WTC11 (cell line): ENCODE measurements around the gene KPTN. TPM values are rescaled to one million over a fixed set of nuclear protein-coding genes. Genes with fewer than 3 reads are reported as not detected.

ENCODE experiments used
- ATAC-seq: fragments of 200-7000 bp; cut with Tn5 transposase; 2 replicates; pipeline ENCODE4 v1.10.0; 2021; ENCODE audit warnings: mild to moderate bottlenecking, moderate library complexity
- CTCF ChIA-PET: fragments of 300-600 bp; sonication (Branson Sonifier 250); formaldehyde crosslinking; loops from one replicate; lab custom pipeline; 2021; ENCODE audit warnings: antibody characterized with exemption; lab: Charles Lee
- POLR2A ChIA-PET: fragments of 350-600 bp; sonication (Branson Sonifier 250); formaldehyde crosslinking; loops from one replicate; lab custom pipeline; 2021; ENCODE audit warnings: antibody characterized with exemption; lab: Charles Lee
- DNase-seq: peaks from one replicate; pipeline ENCODE4 v3.0.0; 2021; ENCODE audit warnings: low spot score
- H3K27ac Mint-ChIP-seq: 2 replicates; pipeline ENCODE4 v1.8.0; 2021; ENCODE audit warnings: mixed read lengths
- H3K27me3 Mint-ChIP-seq: 2 replicates; pipeline ENCODE4 v1.8.0; 2021; ENCODE audit warnings: low read depth, mild to moderate bottlenecking, moderate library complexity, mixed read lengths
- H3K36me3 Mint-ChIP-seq: 2 replicates; pipeline ENCODE4 v1.8.0; 2021; ENCODE audit warnings: mixed read lengths
- H3K4me1 Mint-ChIP-seq: 2 replicates; pipeline ENCODE4 v1.8.0; 2022; ENCODE audit warnings: mixed read lengths
- H3K4me3 Mint-ChIP-seq: 2 replicates; pipeline ENCODE4 v1.8.0; 2021; ENCODE audit warnings: mild to moderate bottlenecking, moderate library complexity, mixed read lengths
- H3K9me3 Mint-ChIP-seq: 2 replicates; pipeline ENCODE4 v1.8.0; 2021; ENCODE audit warnings: mixed read lengths
- ARID4B ChIP-seq: sonication (generic); formaldehyde crosslinking; IDR thresholded peaks from 2 replicates; pipeline ENCODE4 v1.8.0; 2023; ENCODE audit warnings: missing genetic modification reagents, mild to moderate bottlenecking, borderline replicate concordance
- CBFB ChIP-seq: sonication (generic); formaldehyde crosslinking; IDR thresholded peaks from 2 replicates; pipeline ENCODE4 v1.8.1; 2022; ENCODE audit warnings: mild to moderate bottlenecking, low read depth, missing genetic modification reagents
- ESRRA ChIP-seq: sonication (generic); formaldehyde crosslinking; IDR thresholded peaks from 2 replicates; pipeline ENCODE4 v1.8.1; 2022; ENCODE audit warnings: mild to moderate bottlenecking, missing genetic modification reagents, borderline replicate concordance
- GABPB1 ChIP-seq: sonication (generic); formaldehyde crosslinking; IDR thresholded peaks from 2 replicates; pipeline ENCODE4 v1.8.1; 2023; ENCODE audit warnings: mild to moderate bottlenecking, missing genetic modification reagents
- MAX ChIP-seq: sonication (generic); formaldehyde crosslinking; IDR thresholded peaks from 2 replicates; pipeline ENCODE4 v1.8.0; 2022; ENCODE audit warnings: mild to moderate bottlenecking, missing genetic modification reagents
- MYBL2 ChIP-seq: sonication (generic); formaldehyde crosslinking; IDR thresholded peaks from 2 replicates; pipeline ENCODE4 v1.8.1; 2023; ENCODE audit warnings: mild to moderate bottlenecking, moderate library complexity, missing genetic modification reagents
- NFATC4 ChIP-seq: fragments of 250-450 bp; sonication (Bioruptor Pico); IDR thresholded peaks from 2 replicates; pipeline ENCODE4 v1.9.0; 2021; ENCODE audit warnings: mild to moderate bottlenecking
- NFYB ChIP-seq: sonication (generic); formaldehyde crosslinking; conservative IDR thresholded peaks from 2 replicates; pipeline ENCODE4 v1.8.0; 2022; ENCODE audit warnings: low read depth, missing genetic modification reagents
- NR1H2 ChIP-seq: sonication (generic); formaldehyde crosslinking; IDR thresholded peaks from 2 replicates; pipeline ENCODE4 v1.9.0; 2021; ENCODE audit warnings: mild to moderate bottlenecking, moderate library complexity, missing genetic modification reagents
- NR3C1 ChIP-seq: sonication (generic); formaldehyde crosslinking; conservative IDR thresholded peaks from 2 replicates; pipeline ENCODE4 v1.8.1; 2023; ENCODE audit warnings: low read depth, mild to moderate bottlenecking, missing genetic modification reagents
- OVOL2 ChIP-seq: fragments of 250-450 bp; sonication (Bioruptor Pico); IDR thresholded peaks from 2 replicates; pipeline ENCODE4 v1.9.0; 2021; ENCODE audit warnings: mild to moderate bottlenecking, borderline replicate concordance
- SMAD3 ChIP-seq: sonication (generic); formaldehyde crosslinking; IDR thresholded peaks from 2 replicates; pipeline ENCODE4 v1.8.0; 2022; ENCODE audit warnings: missing genetic modification reagents, mild to moderate bottlenecking, borderline replicate concordance
- SOX15 ChIP-seq: fragments of 250-450 bp; sonication (Bioruptor Pico); IDR thresholded peaks from 2 replicates; pipeline ENCODE4 v1.9.0; 2021; ENCODE audit warnings: mild to moderate bottlenecking
- TEAD1 ChIP-seq: sonication (generic); formaldehyde crosslinking; IDR thresholded peaks from 2 replicates; pipeline ENCODE4 v1.8.0; 2022; ENCODE audit warnings: mild to moderate bottlenecking, missing genetic modification reagents
- USF1 ChIP-seq: sonication (generic); formaldehyde crosslinking; IDR thresholded peaks from 2 replicates; pipeline ENCODE4 v1.8.0; 2022; ENCODE audit warnings: mild to moderate bottlenecking, missing genetic modification reagents
- ZNF396 ChIP-seq: fragments of 250-450 bp; sonication (Bioruptor Pico); IDR thresholded peaks from 2 replicates; pipeline ENCODE4 v1.8.0; 2021; ENCODE audit warnings: mild to moderate bottlenecking, moderate library complexity, borderline replicate concordance
- ZNF416 ChIP-seq: fragments of 250-450 bp; sonication (Bioruptor Pico); IDR thresholded peaks from 2 replicates; pipeline ENCODE4 v1.9.0; 2021; ENCODE audit warnings: mild to moderate bottlenecking, inconsistent platforms
- total RNA-seq: library from RNA; stranded (reverse); gene quantifications from 3 replicates; pipeline ENCODE4 v1.2.3, GENCODE V29; 2021
- TF ChIP-seq, protein P1 (sequence below): fragments of 250-450 bp; sonication (Bioruptor Pico); IDR thresholded peaks from 2 replicates; pipeline ENCODE4 v1.9.0; 2021; ENCODE audit warnings: mild to moderate bottlenecking
- TF ChIP-seq, protein P2 (sequence below): fragments of 250-450 bp; sonication (Bioruptor Pico); IDR thresholded peaks from 2 replicates; pipeline ENCODE4 v1.9.0; 2021; ENCODE audit warnings: moderate library complexity, mild to moderate bottlenecking, inconsistent platforms, borderline replicate concordance
- TF ChIP-seq, protein P3 (sequence below): sonication (generic); formaldehyde crosslinking; conservative IDR thresholded peaks from 2 replicates; pipeline ENCODE4 v1.8.1; 2023; ENCODE audit warnings: mild to moderate bottlenecking, low read depth, missing genetic modification reagents, moderate library complexity

KPTN gene
- total RNA-seq, 1 experiment from 2014 or later, result 24.5 TPM

DNA sequence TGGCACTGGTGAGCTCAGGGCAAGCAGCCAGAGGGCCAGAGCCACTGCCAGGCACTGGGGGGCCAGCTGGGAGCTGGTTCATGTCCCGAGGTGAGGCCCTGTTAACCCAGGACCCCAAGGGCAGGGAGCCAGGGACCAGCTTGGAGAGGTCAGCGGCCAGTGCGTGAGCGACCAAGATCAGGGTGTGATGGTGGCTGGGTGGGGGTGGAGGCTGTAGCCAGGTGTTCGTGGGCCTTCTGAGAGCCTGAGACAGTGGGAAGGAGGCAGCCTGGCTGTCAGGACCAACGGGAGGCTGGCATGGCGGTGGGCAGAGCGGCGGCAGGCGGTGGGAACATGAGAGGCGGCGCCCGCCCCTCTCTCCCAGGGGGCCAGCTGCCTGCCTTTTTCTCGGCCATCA is 8.1 kb upstream of the KPTN start:
- Mint-ChIP-seq H3K27ac (no peak overlapping the region), H3K36me3 (peaks cover 5% of the 10 kb centered on the region; the same call in 1 of the 2 replicates), H3K4me1 (peaks cover 5% of the 10 kb centered on the region; the same call in 1 of the 2 replicates), H3K4me3 (no peak overlapping the region), H3K27me3 (no peaks in the 10 kb centered on the region), H3K9me3 (no peaks in the 10 kb centered on the region)
- TF ChIP-seq ARID4B (CRISPR knock-in tag) (no peak), NR1H2 (no peak), NR3C1 (CRISPR knock-in tag) (no peak), USF1 (CRISPR knock-in tag) (no peak), MAX (CRISPR knock-in tag) (no peak), OVOL2 (CRISPR knock-in tag) (no peak), NFATC4 (CRISPR knock-in tag) (no peak), ESRRA (CRISPR knock-in tag) (no peak), SMAD3 (CRISPR knock-in tag) (no peak), TEAD1 (no peak), NFYB (CRISPR knock-in tag) (no peak), GABPB1 (CRISPR knock-in tag) (no peak), ZNF416 (CRISPR knock-in tag) (no peak), CBFB (CRISPR knock-in tag) (no peak), ZNF396 (CRISPR knock-in tag) (no peak), MYBL2 (CRISPR knock-in tag) (no peak), SOX15 (CRISPR knock-in tag) (no peak)
- TF ChIP-seq, protein P1, sequence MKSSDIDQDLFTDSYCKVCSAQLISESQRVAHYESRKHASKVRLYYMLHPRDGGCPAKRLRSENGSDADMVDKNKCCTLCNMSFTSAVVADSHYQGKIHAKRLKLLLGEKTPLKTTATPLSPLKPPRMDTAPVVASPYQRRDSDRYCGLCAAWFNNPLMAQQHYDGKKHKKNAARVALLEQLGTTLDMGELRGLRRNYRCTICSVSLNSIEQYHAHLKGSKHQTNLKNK (CRISPR knock-in tag), result no peak
- TF ChIP-seq, protein P2, sequence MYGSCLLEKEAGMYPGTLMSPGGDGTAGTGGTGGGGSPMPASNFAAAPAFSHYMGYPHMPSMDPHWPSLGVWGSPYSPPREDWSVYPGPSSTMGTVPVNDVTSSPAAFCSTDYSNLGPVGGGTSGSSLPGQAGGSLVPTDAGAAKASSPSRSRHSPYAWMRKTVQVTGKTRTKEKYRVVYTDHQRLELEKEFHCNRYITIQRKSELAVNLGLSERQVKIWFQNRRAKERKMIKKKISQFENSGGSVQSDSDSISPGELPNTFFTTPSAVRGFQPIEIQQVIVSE (CRISPR knock-in tag), result no peak
- TF ChIP-seq, protein P3, sequence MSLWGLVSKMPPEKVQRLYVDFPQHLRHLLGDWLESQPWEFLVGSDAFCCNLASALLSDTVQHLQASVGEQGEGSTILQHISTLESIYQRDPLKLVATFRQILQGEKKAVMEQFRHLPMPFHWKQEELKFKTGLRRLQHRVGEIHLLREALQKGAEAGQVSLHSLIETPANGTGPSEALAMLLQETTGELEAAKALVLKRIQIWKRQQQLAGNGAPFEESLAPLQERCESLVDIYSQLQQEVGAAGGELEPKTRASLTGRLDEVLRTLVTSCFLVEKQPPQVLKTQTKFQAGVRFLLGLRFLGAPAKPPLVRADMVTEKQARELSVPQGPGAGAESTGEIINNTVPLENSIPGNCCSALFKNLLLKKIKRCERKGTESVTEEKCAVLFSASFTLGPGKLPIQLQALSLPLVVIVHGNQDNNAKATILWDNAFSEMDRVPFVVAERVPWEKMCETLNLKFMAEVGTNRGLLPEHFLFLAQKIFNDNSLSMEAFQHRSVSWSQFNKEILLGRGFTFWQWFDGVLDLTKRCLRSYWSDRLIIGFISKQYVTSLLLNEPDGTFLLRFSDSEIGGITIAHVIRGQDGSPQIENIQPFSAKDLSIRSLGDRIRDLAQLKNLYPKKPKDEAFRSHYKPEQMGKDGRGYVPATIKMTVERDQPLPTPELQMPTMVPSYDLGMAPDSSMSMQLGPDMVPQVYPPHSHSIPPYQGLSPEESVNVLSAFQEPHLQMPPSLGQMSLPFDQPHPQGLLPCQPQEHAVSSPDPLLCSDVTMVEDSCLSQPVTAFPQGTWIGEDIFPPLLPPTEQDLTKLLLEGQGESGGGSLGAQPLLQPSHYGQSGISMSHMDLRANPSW (CRISPR knock-in tag), result no peak
- DNase-seq (no peak), ATAC-seq (no peak)
- ChIA-PET CTCF (interaction anchor here (1.8 to 2.4 kb wide), 2 partner anchors 8 to 55 kb away, joined by 9 to 10 read pairs; partner anchors contain the start of gene KPTN), POLR2A (no interaction called here)
